ENCODE data around the gene KLHDC3.
"Not testable (repeated sequence)": the region's sequence is repeated elsewhere in the genome, so short reads cannot be mapped to it uniquely, and the experiment has no call there.

The KLHDC3 gene

DNA sequence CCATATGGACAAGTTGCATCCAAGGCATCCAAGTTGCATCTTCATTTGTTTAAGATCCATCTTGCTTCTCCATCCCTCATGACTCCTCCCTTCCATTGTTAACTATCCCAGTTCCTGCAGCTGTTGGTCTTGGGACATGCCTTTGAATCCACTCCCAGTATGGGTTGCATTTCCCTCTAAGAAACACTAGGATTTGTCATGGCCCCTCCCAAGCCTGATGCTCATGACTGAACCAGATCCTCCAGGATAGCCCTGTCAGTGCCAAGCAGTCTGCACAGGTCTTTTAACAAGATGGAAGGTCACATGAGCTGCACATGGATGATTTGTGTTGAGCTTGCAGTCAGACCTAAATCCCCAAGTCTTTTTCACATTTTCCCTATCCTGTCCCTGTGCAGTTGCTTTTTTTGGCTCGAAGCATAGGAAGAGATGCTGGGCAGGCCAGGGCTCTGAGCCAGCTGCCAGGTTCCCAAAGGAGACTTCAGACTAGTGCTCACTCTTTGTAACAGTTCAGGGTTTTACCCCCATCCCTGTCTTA, 25.5 kb upstream of the KLHDC3 start:
- DNase-seq, result no peak

DNA sequence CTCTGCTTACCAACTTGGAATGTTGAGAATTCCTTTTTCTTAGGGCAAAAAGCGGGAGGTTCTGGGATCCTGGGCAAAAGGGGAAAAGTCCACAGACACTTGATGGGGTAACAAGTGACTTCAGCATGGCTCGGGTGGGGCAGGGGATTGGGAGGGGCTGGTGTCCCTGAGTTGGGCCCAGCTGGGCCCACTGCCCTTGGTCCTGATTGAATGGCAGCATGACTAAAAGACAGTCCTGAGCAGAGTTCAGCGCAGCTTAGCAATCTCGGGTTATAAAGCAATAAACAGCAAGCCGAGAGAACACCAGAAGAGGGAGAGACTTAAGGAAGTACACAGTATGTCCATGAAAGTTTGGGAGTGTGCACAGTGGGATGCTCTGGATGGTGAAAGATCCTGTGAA, 24.1 kb upstream of the KLHDC3 start:
- no peak for DNase-seq

DNA sequence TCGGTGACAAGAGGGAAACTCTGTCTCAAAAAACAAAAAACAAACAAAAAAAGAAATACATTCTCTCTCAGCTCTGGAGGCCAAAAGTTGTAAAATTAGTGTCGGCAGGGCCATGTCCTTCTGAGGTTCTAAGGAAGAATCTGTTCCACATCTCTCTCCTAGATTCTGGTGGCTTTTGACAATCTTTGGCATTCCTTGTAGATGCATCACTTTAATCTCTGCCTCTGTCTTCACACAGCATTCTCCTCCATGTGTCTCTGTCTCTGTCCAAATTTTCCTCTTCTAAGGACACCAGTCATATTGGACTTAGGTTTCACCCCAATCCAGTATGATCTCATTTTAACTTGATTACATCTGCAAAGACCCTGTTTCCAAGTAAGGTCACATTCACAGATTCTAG, 20.6 kb upstream of the KLHDC3 start:
- DNase-seq, result no peak

DNA sequence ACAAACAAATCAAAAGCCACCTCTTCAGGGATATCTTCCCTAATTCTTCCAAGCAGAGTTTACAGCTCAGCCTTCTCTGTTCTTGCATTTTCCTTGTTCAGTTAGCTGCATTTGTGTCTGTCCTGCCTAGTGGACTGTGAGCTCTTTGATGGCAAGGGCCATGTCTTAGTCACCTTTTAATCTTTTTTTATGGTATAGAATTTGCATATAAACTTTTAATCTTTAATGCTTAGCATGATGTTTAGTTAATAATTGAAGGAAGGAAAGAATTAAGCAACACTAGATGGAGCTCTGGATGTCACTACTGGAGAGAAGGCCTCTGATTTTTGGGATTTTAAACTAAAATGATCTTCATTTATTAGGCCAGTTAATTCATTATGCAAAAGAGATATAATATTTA, 17.5 kb upstream of the KLHDC3 start:
- no peak for DNase-seq

DNA sequence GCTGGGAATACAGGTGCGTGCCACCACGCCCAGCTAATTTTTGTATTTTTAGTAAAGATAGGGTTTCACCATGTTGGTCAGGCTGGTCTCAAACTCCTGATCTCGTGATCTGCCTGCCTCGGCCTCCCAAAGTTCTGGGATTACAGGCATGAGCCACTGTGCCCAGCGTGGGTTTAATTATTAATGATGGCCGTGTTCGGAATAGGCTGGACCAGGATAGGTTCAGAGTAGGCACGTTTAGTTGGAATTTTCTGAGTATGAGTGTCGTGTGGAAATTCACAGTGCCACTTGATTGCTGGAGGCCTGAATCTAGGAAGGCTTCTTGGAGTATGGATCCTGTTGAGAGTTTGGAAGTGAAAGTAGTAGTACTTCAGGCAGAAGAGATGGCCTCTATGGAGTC, 15.8 kb upstream of the KLHDC3 start:
- DNase-seq, result not testable (repeated sequence)

DNA sequence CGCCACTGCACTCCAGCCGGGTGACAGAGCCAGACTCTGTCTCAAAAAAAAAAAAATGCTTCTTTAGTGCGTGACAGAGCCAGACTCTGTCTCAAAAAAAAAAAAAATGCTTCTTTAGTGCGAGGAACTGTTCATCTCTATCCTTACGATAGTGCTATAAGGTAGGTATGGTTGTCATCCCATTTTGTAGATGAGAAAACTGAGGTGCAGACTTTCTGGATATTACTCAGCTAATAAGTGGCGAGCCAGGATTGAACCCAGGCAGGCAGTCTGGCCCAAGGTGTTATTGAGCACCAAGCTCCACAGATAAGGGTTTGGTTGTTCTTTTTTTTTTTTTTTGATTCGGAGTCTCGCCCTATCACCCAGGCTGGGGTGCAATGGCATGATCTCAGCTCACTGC, 12.2 kb upstream of the KLHDC3 start:
- DNase-seq, result no peak

DNA sequence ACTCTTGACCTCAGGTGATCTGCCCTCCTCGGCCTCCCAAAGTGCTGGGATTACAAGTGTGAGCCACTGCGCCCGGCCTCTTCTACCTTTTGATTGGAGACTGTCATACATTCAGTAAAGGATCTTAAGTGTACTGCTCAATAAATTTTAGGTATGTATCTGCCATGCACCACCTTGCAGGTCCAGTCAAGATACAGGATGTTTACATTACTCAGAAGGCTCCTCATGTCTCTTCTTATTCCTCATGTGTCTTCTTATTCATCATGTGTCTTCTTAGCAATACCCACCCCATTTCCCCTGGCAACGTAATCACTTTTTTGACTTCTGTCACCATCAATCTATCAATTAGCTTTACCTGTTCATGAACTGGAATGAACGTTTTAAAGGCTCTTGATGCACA, 8.2 kb upstream of the KLHDC3 start:
- DNase-seq, result no peak

DNA sequence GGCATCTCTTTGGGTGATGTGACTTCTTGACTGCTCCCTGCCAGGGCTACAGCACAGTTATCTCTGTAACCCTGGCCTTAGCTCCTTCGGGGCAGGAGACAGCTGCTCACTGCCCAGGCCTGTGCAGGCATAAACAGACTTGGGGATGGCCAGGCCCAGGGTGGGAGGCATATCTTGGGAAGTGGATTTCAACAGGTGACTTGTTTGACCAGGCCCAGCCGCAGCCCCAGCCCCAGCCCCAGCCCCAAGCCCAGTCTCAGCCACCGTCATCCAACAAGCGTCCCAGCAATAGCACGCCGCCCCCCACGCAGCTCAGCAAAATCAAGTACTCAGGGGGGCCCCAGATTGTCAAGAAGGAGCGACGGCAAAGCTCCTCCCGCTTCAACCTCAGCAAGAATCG, 7.8 kb upstream of the KLHDC3 start:
- no peak for DNase-seq

DNA sequence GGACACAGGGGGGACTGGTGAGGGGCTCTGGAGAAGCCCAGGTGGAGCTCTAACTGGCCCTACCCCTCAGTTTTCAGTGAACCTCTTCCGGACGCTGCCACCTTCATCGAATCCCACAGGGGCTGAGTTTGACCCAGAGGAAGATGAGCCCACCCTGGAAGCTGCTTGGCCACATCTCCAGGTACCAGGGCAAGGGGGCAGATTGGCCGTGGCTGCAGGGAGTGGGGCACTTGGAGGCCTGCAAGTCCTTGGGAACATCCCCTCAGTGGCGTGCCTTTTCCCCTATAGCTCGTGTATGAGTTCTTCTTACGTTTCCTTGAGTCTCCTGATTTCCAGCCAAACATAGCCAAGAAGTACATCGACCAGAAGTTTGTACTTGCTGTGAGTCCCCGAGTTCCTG, 6.9 kb upstream of the KLHDC3 start:
- DNase-seq, result no peak

DNA sequence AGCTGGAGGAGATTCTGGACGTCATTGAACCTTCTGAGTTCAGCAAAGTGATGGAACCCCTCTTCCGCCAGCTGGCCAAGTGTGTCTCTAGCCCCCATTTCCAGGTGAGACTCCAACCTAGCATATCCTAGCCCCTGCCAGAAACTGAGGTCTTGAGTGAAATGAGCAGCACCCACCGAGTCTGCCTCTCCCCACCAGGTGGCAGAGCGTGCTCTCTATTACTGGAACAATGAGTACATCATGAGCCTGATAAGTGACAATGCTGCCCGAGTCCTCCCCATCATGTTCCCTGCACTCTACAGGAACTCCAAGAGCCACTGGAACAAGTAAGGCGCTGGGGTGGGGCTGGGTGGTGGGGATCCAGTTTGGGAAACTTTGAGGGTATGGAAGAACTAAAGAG, 4.9 kb upstream of the KLHDC3 start:
- DNase-seq, result no peak

DNA sequence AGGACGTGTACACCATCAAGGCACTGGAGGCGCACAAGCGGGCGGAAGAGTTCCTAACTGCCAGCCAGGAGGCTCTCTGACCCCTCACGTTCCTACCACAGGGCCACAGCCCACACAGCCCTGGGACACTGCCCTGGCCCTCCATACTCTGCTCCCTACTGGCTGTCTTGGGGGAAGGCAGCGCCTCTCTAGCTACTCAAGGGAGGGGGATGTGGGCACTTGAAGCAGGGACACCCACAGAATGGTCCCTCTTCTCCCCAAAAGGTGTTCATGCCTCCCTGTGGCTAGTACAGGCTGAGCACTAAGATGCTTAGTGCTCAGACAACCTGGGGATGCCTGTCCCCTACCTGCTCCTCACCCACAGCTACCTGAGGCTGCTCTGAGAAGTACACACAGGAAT, 2.8 kb upstream of the KLHDC3 start:
- DNase-seq, result no peak

DNA sequence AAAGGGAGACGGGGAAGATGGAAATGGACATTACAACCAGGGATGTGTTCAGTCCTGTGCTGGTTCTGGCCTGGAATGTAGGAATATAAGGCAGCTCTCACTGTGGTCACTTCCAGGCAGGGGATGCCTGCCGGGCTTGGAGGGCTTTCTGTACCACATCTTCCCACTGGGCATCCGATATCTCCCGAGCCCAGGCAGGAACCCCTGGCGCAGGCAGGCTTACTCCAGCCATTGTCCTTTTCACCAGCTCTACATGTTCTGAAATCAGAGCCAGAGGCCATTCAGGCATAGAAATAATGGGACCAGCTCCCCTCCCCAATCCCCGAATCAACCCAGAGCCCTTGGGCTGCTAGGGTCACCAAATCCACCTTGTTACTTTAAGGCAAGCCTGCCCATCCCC, 1.7 kb upstream of the KLHDC3 start:
- no peak for DNase-seq

DNA sequence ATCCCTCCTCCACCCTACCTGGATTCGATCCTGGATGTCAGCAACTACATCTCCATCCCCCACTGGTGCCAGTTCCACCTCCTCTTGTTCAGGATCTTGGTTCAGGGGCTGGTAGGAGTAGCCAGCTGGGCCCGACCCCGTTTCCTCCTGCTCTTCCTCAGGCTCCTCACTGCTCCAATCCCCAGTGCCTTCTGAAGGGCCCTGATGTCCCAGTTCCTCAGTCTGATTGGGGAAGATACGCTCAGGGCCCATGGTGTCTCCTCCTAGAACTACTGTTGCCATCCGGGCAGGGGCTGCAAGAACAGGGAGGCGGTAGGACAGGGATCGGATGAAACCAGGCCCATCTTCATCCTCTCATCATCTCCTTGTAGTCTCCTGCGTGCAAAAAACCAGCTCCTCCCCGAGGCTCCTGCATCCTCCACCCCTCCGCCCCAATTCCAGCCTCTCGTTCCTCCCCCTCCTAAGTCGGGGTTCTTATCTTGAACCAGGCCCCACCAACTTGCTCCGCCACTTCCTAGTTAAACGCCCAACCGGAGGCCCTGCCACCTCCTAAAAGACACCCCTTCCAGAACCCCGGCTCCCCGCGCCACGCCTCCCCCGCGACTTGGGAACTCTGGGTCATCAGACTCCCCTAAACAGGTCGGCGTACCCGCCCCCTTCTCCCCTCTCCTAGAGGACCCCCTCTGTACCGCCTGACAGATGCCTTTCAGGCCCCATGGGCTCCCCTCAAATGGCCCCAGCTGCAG, 779 bp upstream of the KLHDC3 start:
- no peak for DNase-seq

DNA sequence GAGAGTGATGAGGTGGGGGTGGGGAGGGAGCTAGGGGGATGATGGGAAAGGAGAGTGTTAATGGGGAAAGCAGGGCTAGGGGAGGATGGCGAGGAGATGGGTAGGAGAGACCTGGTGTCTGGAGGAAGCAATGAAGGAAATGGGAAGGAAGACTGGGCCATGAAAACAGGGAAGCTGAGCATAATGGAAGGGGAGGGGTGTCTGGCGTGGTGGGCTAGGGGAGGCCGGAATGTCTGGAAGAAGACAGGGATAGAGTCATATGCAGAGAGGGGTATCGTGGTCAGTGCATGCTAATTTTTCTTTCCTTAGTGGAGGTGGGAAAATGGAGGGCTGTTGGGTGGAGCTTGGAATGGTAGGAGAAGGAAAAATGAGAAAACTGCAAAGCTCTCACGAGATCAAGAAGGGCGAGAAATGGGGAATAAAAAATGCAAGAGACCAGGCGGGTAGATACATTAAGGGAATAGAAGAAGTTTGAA, 423 bp downstream of the KLHDC3 start:
- DNase-seq, result peak; percentile 41

DNA sequence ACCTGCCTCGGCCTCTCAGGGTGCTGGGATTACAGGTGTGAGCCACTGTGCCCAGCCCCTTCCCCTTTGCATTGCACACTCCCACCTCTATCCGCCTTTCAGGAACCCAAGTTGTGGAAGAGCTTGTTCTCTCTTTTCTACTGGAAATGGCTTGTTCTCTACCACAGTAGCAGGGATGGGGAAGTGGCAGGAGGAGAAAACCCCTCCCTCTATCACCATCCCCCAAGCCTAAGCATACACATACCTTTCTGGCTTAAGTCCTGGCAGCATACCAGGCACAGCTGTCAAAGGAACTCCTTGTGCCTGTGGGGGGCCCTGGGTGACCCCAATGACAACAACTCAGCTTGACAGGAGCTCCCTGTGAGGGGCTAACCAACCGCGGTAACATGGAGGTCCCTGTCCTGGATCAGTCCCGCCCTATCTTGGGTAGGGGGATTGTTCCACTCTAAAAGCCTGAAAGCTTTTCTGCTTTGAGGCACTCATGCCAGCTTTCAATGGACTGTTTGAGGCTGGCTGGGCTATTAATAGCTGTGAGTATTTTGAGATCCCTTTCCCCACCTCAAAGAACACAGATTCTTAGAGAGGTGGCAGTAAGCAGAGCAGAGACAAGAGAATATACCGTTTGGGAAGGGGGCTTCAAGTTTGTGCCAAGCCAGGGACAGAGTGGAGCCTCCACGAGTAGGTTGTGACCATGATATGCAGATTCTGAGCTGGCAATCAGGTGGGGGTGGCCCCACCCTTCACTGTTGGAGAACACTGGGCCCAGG, 2.3 kb downstream of the KLHDC3 start:
- no peak for DNase-seq

DNA sequence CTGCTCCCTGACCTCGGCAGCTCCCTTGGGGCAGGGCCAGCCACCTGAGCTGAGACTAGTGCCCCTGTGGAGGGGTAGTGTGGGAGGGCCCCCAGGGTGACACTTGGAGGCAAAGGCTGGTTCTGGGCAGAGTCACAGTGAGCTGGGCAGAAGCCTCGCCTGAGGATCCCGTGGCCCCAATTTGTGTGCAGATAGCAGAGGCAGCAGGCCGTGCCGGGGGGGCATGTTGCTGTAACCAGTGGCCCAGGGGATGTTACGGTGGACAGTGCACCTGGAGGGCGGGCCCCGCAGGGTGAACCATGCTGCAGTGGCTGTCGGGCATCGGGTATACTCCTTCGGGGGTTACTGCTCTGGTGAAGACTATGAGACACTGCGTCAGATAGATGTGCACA, 2.9 kb downstream of the KLHDC3 start:
- DNase-seq, result no peak

DNA sequence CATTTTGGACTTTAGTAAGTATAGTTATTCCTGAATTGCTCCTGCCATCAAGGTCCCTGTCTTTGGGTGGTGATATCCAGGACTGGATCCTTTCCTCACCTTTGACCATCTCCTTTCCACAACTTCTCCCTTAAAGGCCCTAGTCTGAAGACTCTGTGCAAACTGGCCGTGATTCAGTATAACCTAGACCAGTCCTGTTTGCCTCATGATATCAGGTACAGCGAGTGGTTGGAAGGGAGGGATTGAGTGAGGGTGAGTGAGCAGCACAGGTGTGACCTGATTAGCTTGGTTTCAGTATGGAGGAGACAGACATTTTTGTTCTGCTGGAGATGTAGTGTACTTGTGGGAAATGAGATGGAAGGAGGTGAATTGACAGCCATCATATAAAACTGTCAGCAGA, 5.1 kb downstream of the KLHDC3 start:
- no peak for DNase-seq

DNA sequence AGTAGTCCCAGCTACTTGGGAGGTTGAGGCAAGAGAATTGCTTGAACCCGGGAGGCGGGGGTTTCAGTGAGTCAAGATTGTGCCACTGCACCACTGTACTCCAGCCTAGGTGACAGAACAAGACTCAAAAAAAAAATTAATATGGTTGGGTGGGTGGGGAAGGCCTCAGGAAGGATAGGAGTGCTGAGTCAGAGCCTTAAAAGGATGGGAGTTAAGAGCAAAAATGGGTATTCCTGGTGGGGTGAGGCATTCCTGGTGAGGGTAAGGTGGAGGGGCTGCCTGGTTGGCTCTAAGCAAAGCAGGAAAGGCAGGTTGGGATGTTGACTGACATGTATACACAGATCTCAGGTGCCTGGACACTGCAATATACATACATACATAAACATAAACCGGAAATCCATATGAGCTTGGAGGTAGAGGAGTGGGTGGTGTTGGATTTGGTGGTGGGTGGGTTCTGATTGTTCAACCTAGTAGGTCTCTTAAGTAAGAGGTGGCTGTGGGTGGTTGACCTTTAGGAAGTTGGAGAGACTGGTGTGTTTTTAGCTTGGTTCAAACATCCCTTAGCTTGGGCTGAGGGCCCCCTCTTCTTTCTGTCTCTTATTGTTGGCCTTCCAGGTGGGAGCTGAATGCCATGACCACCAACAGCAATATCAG, 6.1 kb downstream of the KLHDC3 start:
- no peak for DNase-seq

DNA sequence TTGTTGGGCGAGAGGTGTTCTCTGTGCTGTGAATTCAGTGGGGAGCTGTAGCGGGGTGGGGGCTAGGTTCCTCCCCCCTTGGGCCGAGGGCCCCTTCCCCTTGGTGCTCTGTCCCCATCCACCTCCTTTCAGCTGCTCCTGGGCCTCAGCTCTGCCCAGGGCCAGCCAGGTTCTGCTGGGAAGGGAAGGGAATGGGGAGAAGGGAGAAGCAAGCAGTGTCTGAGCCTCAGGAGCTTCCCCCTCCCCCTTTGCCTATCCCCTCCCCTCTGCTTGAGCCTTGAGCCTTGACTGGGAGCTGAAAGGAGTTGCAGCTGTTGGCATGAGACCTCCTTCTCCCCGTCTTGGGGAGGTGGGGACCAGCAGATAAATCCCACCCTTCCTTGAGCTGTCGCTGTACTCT, 6.8 kb downstream of the KLHDC3 start:
- no peak for DNase-seq

DNA sequence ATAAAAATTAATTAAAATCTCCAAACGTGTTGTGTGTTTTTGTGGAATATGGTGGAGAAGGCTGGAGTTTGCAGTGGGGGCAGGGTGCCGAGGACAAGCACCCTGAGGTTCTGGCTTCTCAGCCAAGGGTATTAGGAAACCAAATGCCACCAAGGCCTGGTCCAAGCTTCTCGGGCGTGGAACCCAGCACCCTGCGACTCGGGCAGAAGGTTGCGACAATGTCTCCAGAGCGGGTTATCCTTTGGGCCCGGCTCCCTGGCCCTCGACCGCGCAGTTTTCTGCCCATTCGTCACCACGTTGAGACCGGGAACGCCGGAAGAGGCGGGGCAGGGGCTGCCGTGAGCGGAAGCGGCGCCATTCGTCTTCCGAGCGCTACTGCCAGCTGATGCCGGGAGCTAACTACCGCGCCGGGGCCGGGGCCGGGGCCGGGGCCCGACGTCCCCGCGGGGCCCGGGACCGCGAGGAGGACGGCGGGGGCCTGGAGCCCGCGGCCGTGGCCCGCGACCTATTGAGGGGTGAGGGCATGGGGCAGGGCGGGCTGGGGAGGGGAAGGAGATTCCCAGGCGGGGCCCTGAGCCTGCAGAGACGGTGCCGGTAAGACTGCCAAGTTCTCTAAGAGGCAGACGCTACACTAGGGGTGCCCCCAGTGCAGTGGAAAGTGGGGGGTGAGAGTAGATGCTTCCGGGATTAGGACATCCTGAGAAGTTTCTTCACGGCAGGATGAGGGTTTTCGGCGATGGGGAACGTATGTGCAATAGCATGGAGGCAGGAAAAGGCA, 7.4 kb downstream of the KLHDC3 start, which contains the start of gene RRP36:
Gene RRP36, plus strand, starts transcription at position 354 of the 778 bp plus-strand sequence. Its CDS starts 32 bp downstream, at position 386.
- DNase-seq, result peak; percentile 71

DNA sequence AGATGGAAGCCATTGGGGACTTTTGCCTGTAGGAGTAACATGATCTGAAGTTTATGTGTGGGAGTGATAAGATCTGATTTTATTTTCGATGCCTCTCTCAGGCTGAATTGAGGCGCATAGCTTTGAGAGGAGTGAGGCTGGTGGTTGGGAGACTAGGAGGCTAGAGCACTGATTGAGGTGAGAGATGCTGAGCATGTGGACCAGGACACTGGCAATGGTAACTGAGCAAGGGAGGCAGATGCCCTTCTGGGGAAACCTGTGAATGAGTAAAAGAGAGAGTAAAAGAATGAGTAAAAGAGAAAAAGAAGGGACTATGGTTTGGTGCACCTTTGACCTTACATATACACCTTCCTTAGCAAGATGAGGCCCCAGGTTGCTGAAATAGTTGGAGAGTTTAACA, 10.4 kb downstream of the KLHDC3 start:
- DNase-seq, result no peak

DNA sequence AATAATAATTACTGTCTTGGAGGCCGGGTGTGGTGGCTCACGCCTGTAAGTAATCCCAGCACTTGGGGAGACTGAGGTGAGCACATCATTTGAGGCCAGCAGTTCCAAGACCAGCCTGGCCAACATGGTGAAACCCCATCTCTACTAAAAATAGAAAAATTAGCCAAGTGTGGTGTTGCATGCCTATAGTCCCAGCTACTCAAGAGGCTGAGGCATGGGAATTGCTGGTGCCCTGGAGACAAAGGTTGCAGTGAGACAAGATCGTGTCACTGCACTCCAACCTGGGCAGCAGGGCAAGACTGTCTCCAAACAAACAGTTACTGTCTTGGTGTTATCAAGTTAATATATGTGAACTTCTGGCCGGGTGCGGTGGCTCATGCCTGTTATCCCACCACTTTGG, 12.3 kb downstream of the KLHDC3 start:
- DNase-seq, result no peak

DNA sequence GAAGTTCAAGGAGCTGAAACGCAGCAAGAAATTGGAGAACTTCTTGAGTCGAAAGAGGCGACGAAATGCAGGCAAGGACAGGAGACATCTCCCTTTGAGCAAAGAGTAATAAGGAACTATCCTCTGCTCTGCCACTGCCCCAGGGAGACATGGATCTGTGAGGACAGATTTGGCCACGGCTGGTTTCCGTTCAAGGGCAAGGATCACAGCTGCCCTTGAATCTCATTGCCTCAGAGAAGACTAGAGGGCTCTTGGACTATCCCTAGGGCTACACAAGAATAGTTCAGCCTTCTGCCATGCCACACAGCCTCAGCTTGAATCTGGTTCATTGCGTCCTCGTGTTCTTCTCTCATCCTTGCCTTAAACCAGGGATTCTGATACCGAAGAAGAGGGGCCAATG, 15.1 kb downstream of the KLHDC3 start:
- DNase-seq, result no peak

All from DMS79 treated with DMSO at 0.1 percent for 48 hours (cell line).